ENCODE data around the gene DCD.

Gene DCD

DNA sequence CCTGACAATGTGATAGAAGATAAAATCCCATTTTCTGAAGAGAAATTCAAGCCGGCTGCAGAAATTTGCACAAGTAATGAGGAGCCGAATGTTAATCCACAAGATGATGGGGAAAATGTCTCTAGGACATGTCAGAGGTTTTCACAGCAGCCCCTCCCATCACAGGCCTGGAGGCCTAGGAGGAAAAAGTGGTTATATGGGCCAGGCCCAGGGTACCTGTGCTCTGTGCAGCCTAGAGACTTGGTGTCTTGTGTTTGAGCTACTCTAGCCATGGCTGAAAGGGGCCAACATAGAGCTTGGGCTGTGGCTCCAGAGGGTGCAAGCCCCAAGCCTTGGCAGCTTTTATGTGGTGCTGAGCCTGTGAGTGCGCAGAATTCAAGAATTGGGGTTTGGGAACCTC is 20.9 kb downstream of the DCD start:
- no peaks in the 10 kb centered on the region for H3K4me1 ChIP-seq
- H3K27me3 ChIP-seq, result peaks cover 0 to 19% of the 10 kb centered on the region in 2 donors
- no peaks in the 10 kb centered on the region for H3K9me3 ChIP-seq
- no peak overlapping the region for H3K27ac ChIP-seq
- no peak overlapping the region for H3K4me3 ChIP-seq
- TF ChIP-seq, protein P1, sequence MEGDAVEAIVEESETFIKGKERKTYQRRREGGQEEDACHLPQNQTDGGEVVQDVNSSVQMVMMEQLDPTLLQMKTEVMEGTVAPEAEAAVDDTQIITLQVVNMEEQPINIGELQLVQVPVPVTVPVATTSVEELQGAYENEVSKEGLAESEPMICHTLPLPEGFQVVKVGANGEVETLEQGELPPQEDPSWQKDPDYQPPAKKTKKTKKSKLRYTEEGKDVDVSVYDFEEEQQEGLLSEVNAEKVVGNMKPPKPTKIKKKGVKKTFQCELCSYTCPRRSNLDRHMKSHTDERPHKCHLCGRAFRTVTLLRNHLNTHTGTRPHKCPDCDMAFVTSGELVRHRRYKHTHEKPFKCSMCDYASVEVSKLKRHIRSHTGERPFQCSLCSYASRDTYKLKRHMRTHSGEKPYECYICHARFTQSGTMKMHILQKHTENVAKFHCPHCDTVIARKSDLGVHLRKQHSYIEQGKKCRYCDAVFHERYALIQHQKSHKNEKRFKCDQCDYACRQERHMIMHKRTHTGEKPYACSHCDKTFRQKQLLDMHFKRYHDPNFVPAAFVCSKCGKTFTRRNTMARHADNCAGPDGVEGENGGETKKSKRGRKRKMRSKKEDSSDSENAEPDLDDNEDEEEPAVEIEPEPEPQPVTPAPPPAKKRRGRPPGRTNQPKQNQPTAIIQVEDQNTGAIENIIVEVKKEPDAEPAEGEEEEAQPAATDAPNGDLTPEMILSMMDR (IDR thresholded peaks at IDR 0.05), result no peak
- intact Hi-C loops (cut with DNase I; ENCODE audit: low total_unique reads), result no loop called here
- no peaks in the 10 kb centered on the region for H3K36me3 ChIP-seq
- DNase-seq, result no peak

DNA sequence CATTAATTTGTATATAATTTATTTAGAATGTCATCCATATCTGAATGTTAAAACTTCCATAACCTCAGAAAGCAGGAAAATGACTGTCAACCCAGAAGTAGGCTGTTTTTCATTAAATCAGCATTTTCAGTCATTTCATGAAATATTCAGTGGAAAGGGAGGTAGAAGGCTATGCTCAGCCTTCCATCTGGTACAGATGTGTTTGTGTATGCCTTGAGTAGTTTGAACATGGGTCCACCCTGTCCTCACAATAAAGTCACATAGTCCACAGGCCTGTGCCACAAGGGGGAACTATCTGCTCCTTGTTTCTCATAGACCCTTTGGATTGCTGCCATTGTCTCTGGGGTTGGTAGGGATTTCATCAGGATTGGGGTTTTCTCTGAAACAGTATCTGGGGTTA is 22.6 kb downstream of the DCD start:
- Histone ChIP-seq H3K27me3 (peaks cover 0 to 11% of the 10 kb centered on the region in 2 donors), H3K36me3 (no peaks in the 10 kb centered on the region), H3K4me3 (no peak overlapping the region), H3K4me1 (no peaks in the 10 kb centered on the region), H3K27ac (no peak overlapping the region), H3K9me3 (no peaks in the 10 kb centered on the region)
- no peak for DNase-seq
- intact Hi-C loops (cut with DNase I; ENCODE audit: low total_unique reads), result no loop called here
- TF ChIP-seq, protein P1 (IDR thresholded peaks at IDR 0.05), result no peak

GRCh38 chr12:54624315-54625279 is 23.6 kb downstream of the DCD start:
- TF ChIP-seq, protein P1 (IDR thresholded peaks at IDR 0.05), result no peak
- Histone ChIP-seq H3K4me1 (no peaks in the 10 kb centered on the region), H3K27ac (no peak overlapping the region), H3K4me3 (no peak overlapping the region), H3K36me3 (no peaks in the 10 kb centered on the region), H3K27me3 (peaks cover 0 to 11% of the 10 kb centered on the region in 2 donors), H3K9me3 (no peaks in the 10 kb centered on the region)
- DNase-seq, result no peak
- intact Hi-C loops (cut with DNase I; ENCODE audit: low total_unique reads), result no loop called here

GRCh38 chr12:54622463-54623183 is 25.5 kb downstream of the DCD start:
- Histone ChIP-seq H3K4me3 (no peak overlapping the region), H3K27ac (no peak overlapping the region), H3K36me3 (no peaks in the 10 kb centered on the region), H3K27me3 (peaks cover 0 to 11% of the 10 kb centered on the region in 2 donors), H3K9me3 (no peaks in the 10 kb centered on the region), H3K4me1 (peaks cover 0 to 7% (median 0%) of the 10 kb centered on the region in 4 donors)
- TF ChIP-seq, protein P1 (IDR thresholded peaks at IDR 0.05), result peak in 1 of 2 experiments; percentile 7
- DNase-seq, result no peak
- intact Hi-C loops (cut with DNase I; ENCODE audit: low total_unique reads), result no loop called here

- intact Hi-C loops (cut with DNase I; ENCODE audit: low total_unique reads), result no loop called here
- H3K4me3 ChIP-seq, result no peak overlapping the region
- H3K9me3 ChIP-seq, result no peaks in the 10 kb centered on the region
- H3K27me3 ChIP-seq, result peaks cover 0 to 11% of the 10 kb centered on the region in 2 donors
- no peak for DNase-seq
- no peaks in the 10 kb centered on the region for H3K36me3 ChIP-seq
- peaks cover 0 to 7% (median 0%) of the 10 kb centered on the region in 4 donors for H3K4me1 ChIP-seq
- H3K27ac ChIP-seq, result no peak overlapping the region
- TF ChIP-seq, protein P1 (IDR thresholded peaks at IDR 0.05), result no peak
Measured at GRCh38 chr12:54616933-54617680, 31.1 kb downstream of the DCD start.

Data from tibial artery (tissue), 4 donors.